OCI-LY3 (cell line): ENCODE data around the gene CYB5R3.

Experiments used
- H2AFZ ChIP-seq: fragments of 200-600, 300-600 bp; shearing (Covaris generic); 2 replicates; pipeline ENCODE4 v1.6.0; 2014; ENCODE audit warnings: antibody characterized with exemption, low read depth, low read length
- H3K27ac ChIP-seq: fragments of 200-600, 300-600 bp; sonication (generic); 2 replicates; pipeline ENCODE4 v1.5.1; 2014; ENCODE audit warnings: mild to moderate bottlenecking, low read length, moderate library complexity, mixed read lengths
- H3K27me3 ChIP-seq: fragments of 200-600, 300-600 bp; sonication (generic); 2 replicates; pipeline ENCODE4 v1.6.1; 2014; ENCODE audit warnings: low read depth, low read length, mixed read lengths
- H3K36me3 ChIP-seq: fragments of 200-600, 300-600 bp; sonication (generic); replicated peaks from 2 replicates; pipeline ENCODE3; 2014; ENCODE audit warnings: low read depth, low read length, mixed read lengths
- H3K4me1 ChIP-seq: fragments of 300-600, 200-600 bp; sonication (generic); 2 replicates; pipeline ENCODE4 v1.6.1; 2014; ENCODE audit warnings: low read length, mixed read lengths
- H3K4me2 ChIP-seq: fragments of 200-600, 300-600 bp; sonication (generic); 2 replicates; pipeline ENCODE4 v1.6.1; 2014; ENCODE audit warnings: low read length, mixed read lengths
- H3K4me3 ChIP-seq: fragments of 300-600, 200-600 bp; sonication (generic); 2 replicates; pipeline ENCODE4 v1.5.1; 2014; ENCODE audit warnings: antibody characterized with exemption, mild to moderate bottlenecking, low read length, moderate library complexity
- H3K79me2 ChIP-seq: fragments of 300-600, 200-600 bp; shearing (Covaris generic); 2 replicates; pipeline ENCODE4 v1.6.1; 2014; ENCODE audit warnings: mild to moderate bottlenecking, low read length, mixed read lengths
- H3K9ac ChIP-seq: fragments of 300-600, 200-600 bp; shearing (Covaris generic); 2 replicates; pipeline ENCODE4 v1.6.0; 2014; ENCODE audit warnings: mild to moderate bottlenecking, low read length, moderate library complexity
- H3K9me3 ChIP-seq: fragments of 200-600, 300-600 bp; shearing (Covaris generic); 2 replicates; pipeline ENCODE4 v1.6.1; 2014; ENCODE audit warnings: low read length, mixed read lengths; ENCODE audit not compliant: insufficient read depth
- H4K20me1 ChIP-seq: fragments of 200-600, 300-600 bp; sonication (generic); 2 replicates; pipeline ENCODE4 v1.6.1; 2016; ENCODE audit warnings: low read length, mixed read lengths; ENCODE audit not compliant: insufficient read depth
- CTCF ChIP-seq: fragments of 200-600, 300-600 bp; sonication (generic); IDR thresholded peaks from 2 replicates; pipeline ENCODE4 v1.5.1; 2014; ENCODE audit warnings: antibody characterized with exemption, low read length, low read depth
- EZH2phosphoT487 ChIP-seq: fragments of 200-600 bp; shearing (Covaris generic); IDR thresholded peaks from 2 replicates; pipeline ENCODE4 v1.6.1; 2018; ENCODE audit warnings: antibody characterized with exemption, mixed run types, low read depth

The CYB5R3 gene

GRCh38 chr22:42641801-42642413 lies 7.3 kb downstream of the CYB5R3 start:
- TF ChIP-seq CTCF (no peak), EZH2phosphoT487 (no peak)
- H3K4me1 ChIP-seq, result peaks cover 20% of the 10 kb centered on the region
- peaks cover 21% of the 10 kb centered on the region for H4K20me1 ChIP-seq

GRCh38 chr22:42639541-42640241 lies 9.5 kb downstream of the CYB5R3 start:
- H3K4me1 ChIP-seq, result peaks cover 20% of the 10 kb centered on the region
- H3K9ac ChIP-seq, result no peak overlapping the region
- no peak overlapping the region for H3K4me3 ChIP-seq
- no peak overlapping the region for H2AFZ ChIP-seq
- peaks cover 20% of the 10 kb centered on the region for H4K20me1 ChIP-seq
- no peak overlapping the region for H3K27ac ChIP-seq
- H3K36me3 ChIP-seq, result peaks cover 12% of the 10 kb centered on the region
- TF ChIP-seq EZH2phosphoT487 (no peak), CTCF (no peak)
- H3K4me2 ChIP-seq, result no peak overlapping the region
- no peaks in the 10 kb centered on the region for H3K27me3 ChIP-seq
- H3K79me2 ChIP-seq, result peaks cover 38% of the 10 kb centered on the region
- H3K9me3 ChIP-seq, result no peaks in the 10 kb centered on the region

More at GRCh38 chr22:42641801-42642413, 7.3 kb downstream of the CYB5R3 start:
- no peak overlapping the region for H3K9ac ChIP-seq
- no peak overlapping the region for H3K4me2 ChIP-seq
- H2AFZ ChIP-seq, result no peak overlapping the region
- no peak overlapping the region for H3K4me3 ChIP-seq
- peaks cover 60% of the 10 kb centered on the region for H3K79me2 ChIP-seq
- no peaks in the 10 kb centered on the region for H3K27me3 ChIP-seq
- H3K36me3 ChIP-seq, result peaks cover 5% of the 10 kb centered on the region
- no peak overlapping the region for H3K27ac ChIP-seq
- H3K9me3 ChIP-seq, result no peaks in the 10 kb centered on the region

- Histone ChIP-seq H2AFZ (no peak overlapping the region), H3K27ac (no peak overlapping the region), H3K4me1 (peaks cover 1% of the 10 kb centered on the region), H3K4me3 (no peak overlapping the region), H3K36me3 (peaks cover 15% of the 10 kb centered on the region), H3K4me2 (no peak overlapping the region), H3K79me2 (peaks cover 24% of the 10 kb centered on the region), H3K27me3 (no peaks in the 10 kb centered on the region), H3K9me3 (no peaks in the 10 kb centered on the region), H4K20me1 (peaks cover 11% of the 10 kb centered on the region), H3K9ac (no peak overlapping the region)
- TF ChIP-seq EZH2phosphoT487 (no peak), CTCF (no peak)
These were observed 11.6 kb downstream of the CYB5R3 start for GRCh38 chr22:42637555-42637954.

- no peak overlapping the region for H2AFZ ChIP-seq
- peaks cover 17% of the 10 kb centered on the region for H3K79me2 ChIP-seq
- H4K20me1 ChIP-seq, result peaks cover 11% of the 10 kb centered on the region
- H3K4me1 ChIP-seq, result no peaks in the 10 kb centered on the region
- H3K4me3 ChIP-seq, result no peak overlapping the region
- no peak for TF ChIP-seq CTCF
- no peak for TF ChIP-seq EZH2phosphoT487
- H3K27me3 ChIP-seq, result no peaks in the 10 kb centered on the region
- peaks cover 19% of the 10 kb centered on the region for H3K36me3 ChIP-seq
- no peak overlapping the region for H3K4me2 ChIP-seq
- no peak overlapping the region for H3K9ac ChIP-seq
- H3K27ac ChIP-seq, result no peak overlapping the region
- no peaks in the 10 kb centered on the region for H3K9me3 ChIP-seq
These were observed 12.7 kb downstream of the CYB5R3 start for GRCh38 chr22:42636506-42636905.
